Stomach (tissue), 4 donors: ENCODE data around the gene DNAJB4.

ENCODE experiments used
- POLR2A ChIP-seq, 4 donors: fragments of 450-650 bp; IDR thresholded peaks; one replicate each; pipeline ENCODE4 v1.6.1; 2016; ENCODE audit warnings: antibody characterized with exemption in 4 of 4, control low read depth in 2 of 4, mild to moderate bottlenecking in 1 of 4, moderate library complexity in 1 of 4
- POLR2AphosphoS5 ChIP-seq, 3 donors: sonication (generic); formaldehyde crosslinking; IDR thresholded peaks; one replicate each; pipeline ENCODE4 v1.6.1; 2016; ENCODE audit warnings: antibody characterized with exemption in 3 of 3
- TF ChIP-seq, protein P1 (sequence below), 7 experiments: fragments of 450-650 bp in 4 of 7; fragments of 200-600 bp in 3 of 7; sonication (generic) in 3 of 7; IDR thresholded peaks; one replicate each; pipeline ENCODE4 v1.5.1; 2016 to 2019; ENCODE audit warnings: antibody characterized with exemption in 7 of 7, control low read depth in 2 of 7, mild to moderate bottlenecking in 1 of 7

DNA sequence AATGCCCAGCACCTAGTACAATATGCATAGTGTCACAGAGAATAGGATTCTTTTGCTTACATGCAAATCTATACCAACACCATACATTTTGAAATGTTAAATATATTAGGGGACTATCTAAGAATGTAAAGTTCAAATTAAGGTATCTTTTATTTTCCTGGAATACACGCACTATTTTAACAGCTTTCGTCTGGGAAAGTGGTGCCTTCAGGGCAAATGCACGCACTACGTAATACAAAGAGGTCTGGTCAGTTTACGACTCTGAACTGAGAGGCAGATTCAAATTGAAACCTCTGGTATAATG, 26.8 kb upstream of the DNAJB4 start:
- TF ChIP-seq, protein P1, sequence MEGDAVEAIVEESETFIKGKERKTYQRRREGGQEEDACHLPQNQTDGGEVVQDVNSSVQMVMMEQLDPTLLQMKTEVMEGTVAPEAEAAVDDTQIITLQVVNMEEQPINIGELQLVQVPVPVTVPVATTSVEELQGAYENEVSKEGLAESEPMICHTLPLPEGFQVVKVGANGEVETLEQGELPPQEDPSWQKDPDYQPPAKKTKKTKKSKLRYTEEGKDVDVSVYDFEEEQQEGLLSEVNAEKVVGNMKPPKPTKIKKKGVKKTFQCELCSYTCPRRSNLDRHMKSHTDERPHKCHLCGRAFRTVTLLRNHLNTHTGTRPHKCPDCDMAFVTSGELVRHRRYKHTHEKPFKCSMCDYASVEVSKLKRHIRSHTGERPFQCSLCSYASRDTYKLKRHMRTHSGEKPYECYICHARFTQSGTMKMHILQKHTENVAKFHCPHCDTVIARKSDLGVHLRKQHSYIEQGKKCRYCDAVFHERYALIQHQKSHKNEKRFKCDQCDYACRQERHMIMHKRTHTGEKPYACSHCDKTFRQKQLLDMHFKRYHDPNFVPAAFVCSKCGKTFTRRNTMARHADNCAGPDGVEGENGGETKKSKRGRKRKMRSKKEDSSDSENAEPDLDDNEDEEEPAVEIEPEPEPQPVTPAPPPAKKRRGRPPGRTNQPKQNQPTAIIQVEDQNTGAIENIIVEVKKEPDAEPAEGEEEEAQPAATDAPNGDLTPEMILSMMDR (IDR thresholded peaks at IDR 0.05) = no peak
- TF ChIP-seq POLR2A (IDR thresholded peaks at IDR 0.05) = no peak
- TF ChIP-seq POLR2AphosphoS5 (IDR thresholded peaks at IDR 0.05) = no peak
